T-helper 17 cell (primary cell): ENCODE measurements around the gene NUDT9. TPM values are rescaled to one million over a fixed set of nuclear protein-coding genes. Genes with fewer than 3 reads are reported as not detected.
A peak's percentile ranks its signal among the peaks of the same experiment; 100 is the strongest.
"Not testable (repeated sequence)": the region's sequence is repeated elsewhere in the genome, so short reads cannot be mapped to it uniquely, and the experiment has no call there.

ENCODE experiments used
- ATAC-seq: fragments of 150-1000 bp; cut with Tn5 transposase; 2 replicates; pipeline ENCODE4 v1.10.0; 2021; ENCODE audit warnings: mild to moderate bottlenecking, moderate library complexity
- DNase-seq, 3 donors: peaks; one replicate each; pipeline versions ENCODE4 v3.0.0 to v3.0.0-alpha.2; 2020 to 2021
- H3K9me3 ChIP-seq: one replicate; pipeline ENCODE4 v1.7.0; 2013; ENCODE audit warnings: low read length, mild to moderate bottlenecking; ENCODE audit not compliant: control insufficient read depth, poor library complexity, severe bottlenecking
- H3K27ac Mint-ChIP-seq: one replicate; pipeline ENCODE4 v1.8.0; 2022; ENCODE audit warnings: mild to moderate bottlenecking, moderate library complexity, mixed read lengths
- H3K27me3 Mint-ChIP-seq: one replicate; pipeline ENCODE4 v1.8.0; 2022; ENCODE audit warnings: mixed read lengths
- H3K36me3 Mint-ChIP-seq: one replicate; pipeline ENCODE4 v1.8.0; 2022; ENCODE audit warnings: low read depth, mixed read lengths
- H3K4me1 Mint-ChIP-seq: one replicate; pipeline ENCODE4 v1.8.0; 2022; ENCODE audit warnings: mild to moderate bottlenecking, mixed read lengths
- H3K4me3 Mint-ChIP-seq: one replicate; pipeline ENCODE4 v1.8.0; 2022; ENCODE audit warnings: mild to moderate bottlenecking, moderate library complexity, mixed read lengths
- total RNA-seq, 4 donors: library from RNA in 2 of 4; stranded (reverse) in 2 of 4; gene quantifications; one replicate each; pipeline ENCODE4 v1.2.3 and lab custom pipeline; 2022 to 2026

NUDT9 gene
- total RNA-seq, 2 donors from 2014 or later: 6.2 to 9.7 TPM

DNA sequence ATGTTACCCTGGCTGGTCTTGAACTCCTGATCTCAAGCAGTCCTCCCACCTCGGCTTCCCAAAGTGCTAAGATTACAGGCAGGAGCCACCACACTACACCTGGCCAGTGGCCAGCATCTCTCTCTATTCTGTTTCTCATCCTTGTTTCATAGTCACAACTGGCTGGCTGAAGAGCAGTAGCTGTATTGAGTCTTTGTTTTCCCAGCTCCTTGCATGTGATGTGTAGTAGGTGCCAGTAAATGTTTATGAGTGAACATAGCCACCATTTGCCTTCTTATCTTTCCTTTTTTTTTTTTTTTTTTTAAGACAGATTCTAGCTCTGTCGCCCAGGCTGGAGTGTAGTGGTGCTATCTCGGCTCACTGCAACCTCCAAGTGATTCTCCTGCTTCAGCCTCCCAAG, 23.6 kb downstream of the NUDT9 start:
- Mint-ChIP-seq H3K27me3 (no peaks in the 10 kb centered on the region), H3K4me1 (peaks cover 10% of the 10 kb centered on the region), H3K27ac (no peak overlapping the region), H3K36me3 (peaks cover 12% of the 10 kb centered on the region), H3K4me3 (no peak overlapping the region)
- ATAC-seq (no peak), DNase-seq (no peak)
- no peaks in the 10 kb centered on the region for H3K9me3 ChIP-seq

DNA sequence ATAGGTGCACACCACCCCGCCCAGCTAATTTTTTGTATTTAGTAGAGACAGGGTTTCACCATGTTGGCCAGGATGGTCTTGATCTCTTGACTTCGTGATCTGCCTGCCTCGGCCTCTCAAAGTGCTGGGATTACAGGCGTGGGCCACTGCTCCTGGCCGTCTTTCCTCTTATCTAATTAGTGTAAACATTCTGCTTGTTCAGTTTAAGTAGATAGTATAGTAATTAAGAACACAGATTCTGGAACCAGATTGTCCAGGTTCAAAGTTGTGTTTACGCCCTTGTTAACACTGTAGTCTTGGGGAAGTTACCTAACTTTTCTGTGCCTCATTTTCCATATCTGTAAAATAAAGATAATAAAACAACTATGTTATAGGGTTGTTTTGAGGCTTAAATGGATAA, 24.0 kb downstream of the NUDT9 start:
- not testable (repeated sequence) for H3K27ac Mint-ChIP-seq, ATAC-seq

GRCh38 chr4:87451537-87451936, 29.2 kb downstream of the NUDT9 start:
- H3K4me1 Mint-ChIP-seq: peaks cover 5% of the 10 kb centered on the region
- H3K36me3 Mint-ChIP-seq: peaks cover 4% of the 10 kb centered on the region
- H3K9me3 ChIP-seq: no peaks in the 10 kb centered on the region
- H3K4me3 Mint-ChIP-seq: no peak overlapping the region
- ATAC-seq: no peak
- H3K27ac Mint-ChIP-seq: no peak overlapping the region
- no peak for DNase-seq
- no peaks in the 10 kb centered on the region for H3K27me3 Mint-ChIP-seq

More for the DNA sequence above, 24.0 kb downstream of the NUDT9 start:
- not testable (repeated sequence) for H3K9me3 ChIP-seq, H3K4me3 Mint-ChIP-seq, DNase-seq, H3K27me3 Mint-ChIP-seq
- peaks cover 13% of the 10 kb centered on the region for H3K36me3 Mint-ChIP-seq
- peaks cover 10% of the 10 kb centered on the region for H3K4me1 Mint-ChIP-seq

DNA sequence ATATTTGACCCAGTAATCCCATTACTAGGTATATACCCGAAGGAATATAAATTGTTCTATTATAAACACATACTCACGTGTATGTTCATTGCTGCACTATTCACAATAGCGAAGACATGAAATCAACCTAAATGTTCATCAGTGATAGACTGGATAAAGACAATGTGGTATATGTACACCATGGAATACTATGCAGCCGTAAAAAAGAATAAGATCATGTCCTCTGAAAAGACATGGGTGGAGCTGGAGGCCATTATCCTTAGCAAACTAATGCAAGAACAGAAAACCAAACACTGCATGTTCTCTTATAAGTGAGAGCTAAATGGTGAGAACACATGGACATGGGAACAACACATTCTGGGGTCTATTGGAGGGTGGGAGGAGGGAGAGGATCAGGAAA, 36.5 kb downstream of the NUDT9 start:
- Mint-ChIP-seq H3K36me3 (peaks cover 2% of the 10 kb centered on the region), H3K4me1 (no peaks in the 10 kb centered on the region), H3K4me3 (no peak overlapping the region), H3K27me3 (no peaks in the 10 kb centered on the region), H3K27ac (no peak overlapping the region)
- DNase-seq (no peak), ATAC-seq (no peak)
- no peaks in the 10 kb centered on the region for H3K9me3 ChIP-seq

- H3K4me1 Mint-ChIP-seq: no peaks in the 10 kb centered on the region
- H3K27ac Mint-ChIP-seq: no peak overlapping the region
- no peaks in the 10 kb centered on the region for H3K27me3 Mint-ChIP-seq
- ATAC-seq: no peak
- H3K9me3 ChIP-seq: no peaks in the 10 kb centered on the region
- peaks cover 2% of the 10 kb centered on the region for H3K36me3 Mint-ChIP-seq
- no peak for DNase-seq
- H3K4me3 Mint-ChIP-seq: no peak overlapping the region
Measured at GRCh38 chr4:87461281-87461700, 38.9 kb downstream of the NUDT9 start.

DNA sequence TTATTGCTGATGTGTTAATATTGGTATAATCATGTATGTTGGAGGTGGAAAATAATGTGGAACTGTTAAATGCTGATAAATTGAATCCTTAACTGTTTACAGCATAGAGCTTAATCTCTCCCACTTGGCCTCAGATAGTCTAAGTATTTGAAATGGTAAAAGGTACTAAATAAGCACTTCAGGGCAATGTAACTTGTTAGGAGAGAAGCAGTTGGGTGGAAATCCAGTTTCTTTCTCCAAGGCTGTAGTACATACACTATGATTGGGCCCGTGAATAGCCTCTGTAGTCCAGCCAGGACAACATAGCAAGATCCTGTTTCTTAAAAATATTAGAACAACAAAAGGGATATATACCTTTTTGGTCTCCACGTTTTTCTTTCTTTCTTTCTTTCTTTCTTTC, 39.7 kb downstream of the NUDT9 start:
- no peaks in the 10 kb centered on the region for H3K9me3 ChIP-seq
- H3K4me1 Mint-ChIP-seq: no peaks in the 10 kb centered on the region
- peaks cover 2% of the 10 kb centered on the region for H3K36me3 Mint-ChIP-seq
- H3K4me3 Mint-ChIP-seq: no peak overlapping the region
- H3K27me3 Mint-ChIP-seq: no peaks in the 10 kb centered on the region
- ATAC-seq (no peak), DNase-seq (no peak)
- no peak overlapping the region for H3K27ac Mint-ChIP-seq

DNA sequence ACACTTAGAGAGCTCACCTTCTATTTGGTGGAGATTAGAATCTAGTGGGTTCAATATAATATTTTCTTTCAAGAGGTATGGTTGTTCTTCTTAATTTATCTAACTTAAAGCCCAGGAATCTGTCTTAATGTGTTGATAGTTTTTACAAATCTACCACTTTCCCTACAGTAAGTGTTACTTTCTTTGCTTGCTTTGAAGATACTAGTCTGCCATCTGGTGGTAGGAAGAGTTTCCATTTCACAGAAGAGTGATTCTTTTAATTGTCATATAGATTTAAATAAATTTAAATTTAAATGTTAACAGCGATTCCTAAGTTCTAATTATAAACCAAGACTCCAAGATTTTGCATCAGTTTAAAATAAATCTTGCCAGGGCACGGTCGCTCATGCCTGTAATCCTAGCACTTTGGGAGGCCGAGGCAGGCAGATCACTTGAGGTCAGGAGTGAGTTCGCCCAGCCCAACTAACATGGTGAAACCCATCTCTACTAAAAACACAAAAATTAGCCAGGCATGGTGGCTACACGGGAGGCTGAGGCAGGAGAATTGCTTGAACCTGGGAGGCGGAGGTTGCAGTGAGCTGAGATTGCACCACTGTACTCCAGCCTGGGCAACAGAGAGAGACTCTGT, 43.5 kb downstream of the NUDT9 start:
- H3K27me3 Mint-ChIP-seq: no peaks in the 10 kb centered on the region
- DNase-seq: no peak
- H3K36me3 Mint-ChIP-seq: no peaks in the 10 kb centered on the region
- no peaks in the 10 kb centered on the region for H3K4me1 Mint-ChIP-seq
- no peak overlapping the region for H3K27ac Mint-ChIP-seq
- no peak overlapping the region for H3K4me3 Mint-ChIP-seq
- no peaks in the 10 kb centered on the region for H3K9me3 ChIP-seq
- ATAC-seq: peak; percentile 42

- ATAC-seq: no peak
- Mint-ChIP-seq H3K27ac (no peak overlapping the region), H3K36me3 (no peaks in the 10 kb centered on the region), H3K4me3 (no peak overlapping the region), H3K4me1 (no peaks in the 10 kb centered on the region), H3K27me3 (no peaks in the 10 kb centered on the region)
- no peak for DNase-seq
- H3K9me3 ChIP-seq: no peaks in the 10 kb centered on the region
Measured at GRCh38 chr4:87469390-87469789, 47.0 kb downstream of the NUDT9 start.

DNA sequence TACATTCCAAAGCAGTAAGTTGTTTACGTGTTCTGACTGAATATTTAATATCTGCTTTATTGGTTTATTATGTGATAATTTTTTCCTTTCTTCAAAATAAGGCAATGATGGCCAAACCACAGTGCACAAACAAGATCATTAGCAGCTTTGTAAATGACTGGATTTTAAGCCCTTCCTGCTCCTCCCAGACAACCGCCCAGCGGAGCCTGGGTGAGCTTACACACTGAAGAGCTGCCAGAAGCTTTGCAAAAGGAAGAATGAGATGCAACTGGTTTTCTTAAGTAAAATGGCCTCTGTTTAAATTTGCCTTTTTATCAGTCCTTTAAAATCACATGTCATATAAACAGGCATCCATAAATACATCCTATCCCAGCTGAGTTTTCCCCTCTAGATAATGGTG, 54.6 kb downstream of the NUDT9 start:
- Mint-ChIP-seq H3K4me1 (no peaks in the 10 kb centered on the region), H3K36me3 (no peaks in the 10 kb centered on the region), H3K4me3 (no peak overlapping the region), H3K27ac (no peak overlapping the region), H3K27me3 (no peaks in the 10 kb centered on the region)
- DNase-seq (no peak), ATAC-seq (no peak)
- no peaks in the 10 kb centered on the region for H3K9me3 ChIP-seq

DNA sequence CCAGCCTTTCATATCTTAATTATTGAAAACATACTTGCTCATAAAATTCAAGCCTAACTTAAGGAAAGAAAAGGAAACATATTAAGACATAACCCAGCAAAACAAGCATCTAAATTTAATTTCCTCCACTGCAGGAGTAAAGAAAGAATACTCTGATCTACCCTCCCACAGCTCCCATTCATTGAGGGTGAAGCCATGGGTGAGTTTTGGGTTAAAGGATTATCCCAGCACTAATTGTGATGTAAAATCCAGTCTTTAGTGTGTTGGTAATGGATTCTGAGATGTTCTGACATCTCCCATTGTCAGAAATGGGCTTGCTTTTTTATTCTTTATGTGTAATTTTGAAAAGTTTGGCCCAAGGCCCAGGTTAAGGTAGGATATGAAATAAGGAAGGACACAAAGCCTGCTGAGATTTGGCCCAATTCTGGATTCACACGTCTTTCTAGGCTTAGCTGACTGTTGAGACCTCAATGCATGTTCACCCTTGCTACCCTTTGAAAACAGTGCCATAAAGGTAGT, 56.4 kb downstream of the NUDT9 start:
- Mint-ChIP-seq H3K4me1 (no peaks in the 10 kb centered on the region), H3K4me3 (no peak overlapping the region), H3K27ac (no peak overlapping the region), H3K36me3 (no peaks in the 10 kb centered on the region), H3K27me3 (no peaks in the 10 kb centered on the region)
- DNase-seq: no peak
- H3K9me3 ChIP-seq: no peaks in the 10 kb centered on the region
- ATAC-seq: no peak

GRCh38 chr4:87481377-87481776, 59.0 kb downstream of the NUDT9 start:
- no peaks in the 10 kb centered on the region for H3K4me1 Mint-ChIP-seq
- peaks cover 3% of the 10 kb centered on the region for H3K36me3 Mint-ChIP-seq
- no peak overlapping the region for H3K27ac Mint-ChIP-seq
- H3K9me3 ChIP-seq: no peaks in the 10 kb centered on the region
- ATAC-seq (no peak), DNase-seq (no peak)
- no peaks in the 10 kb centered on the region for H3K27me3 Mint-ChIP-seq
- H3K4me3 Mint-ChIP-seq: no peak overlapping the region

DNA sequence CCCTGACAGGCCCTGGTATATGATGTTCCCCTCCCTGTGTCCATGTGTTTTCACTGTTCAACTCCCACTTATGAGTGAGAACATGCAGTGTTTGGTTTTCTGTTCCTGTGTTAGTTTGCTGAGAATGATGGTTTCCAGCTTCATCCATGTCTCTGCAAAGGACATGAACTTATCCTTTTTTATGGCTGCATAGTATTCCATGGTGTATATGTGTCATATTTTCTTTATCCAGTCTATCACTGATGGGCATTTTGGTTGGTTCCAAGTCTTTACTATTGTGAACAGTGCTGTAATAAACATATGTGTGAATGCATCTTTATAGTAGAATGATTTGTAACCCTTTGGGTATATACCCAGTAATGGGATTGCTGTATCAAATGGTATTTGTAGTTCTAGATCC, 60.9 kb downstream of the NUDT9 start:
- not testable (repeated sequence) for H3K27ac Mint-ChIP-seq, ATAC-seq, H3K27me3 Mint-ChIP-seq, H3K4me3 Mint-ChIP-seq, H3K36me3 Mint-ChIP-seq, H3K9me3 ChIP-seq, H3K4me1 Mint-ChIP-seq, DNase-seq

DNA sequence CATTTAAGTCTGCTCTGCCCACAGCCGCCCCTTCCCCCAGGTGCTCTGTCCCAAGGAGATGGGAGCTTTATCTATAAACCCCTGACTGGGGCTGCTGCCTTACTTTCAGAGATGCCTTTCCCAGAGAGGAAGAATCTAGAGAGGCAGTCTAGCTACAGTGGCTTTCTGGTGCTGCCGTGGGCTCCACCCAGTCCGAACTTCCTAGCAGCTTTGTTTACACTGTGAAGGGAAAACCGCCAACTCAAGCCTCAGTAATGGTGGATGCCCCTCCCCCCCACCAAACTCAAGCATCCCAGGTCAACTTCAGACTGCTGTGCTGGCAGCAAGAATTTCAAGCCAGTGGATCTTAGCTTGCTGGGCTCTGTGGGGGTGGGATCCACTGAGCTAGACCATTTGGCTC, 66.3 kb downstream of the NUDT9 start:
- H3K4me3 Mint-ChIP-seq: not testable (repeated sequence)

DNA sequence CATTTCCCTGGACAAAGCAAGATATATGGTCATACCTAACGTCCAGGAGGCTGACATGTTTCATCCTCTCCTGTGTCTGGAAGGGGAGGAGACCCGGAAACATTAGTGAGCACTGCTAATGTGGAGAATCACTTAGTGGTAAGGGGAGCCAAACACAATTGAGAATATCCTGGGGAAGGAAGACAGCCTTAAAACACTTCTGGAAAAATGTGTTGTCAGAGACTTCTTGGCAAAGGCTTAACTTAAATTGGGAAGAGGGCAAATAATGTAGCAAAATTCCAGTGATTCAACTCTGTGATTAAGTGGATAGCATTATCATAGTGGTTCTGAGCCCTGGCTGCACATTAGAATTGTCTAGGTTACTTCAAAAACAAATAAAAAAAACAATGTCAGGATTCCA, 67.3 kb downstream of the NUDT9 start:
- Mint-ChIP-seq H3K27ac (no peak overlapping the region), H3K27me3 (no peaks in the 10 kb centered on the region), H3K36me3 (peaks cover 5% of the 10 kb centered on the region), H3K4me3 (no peak overlapping the region), H3K4me1 (no peaks in the 10 kb centered on the region)
- H3K9me3 ChIP-seq: no peaks in the 10 kb centered on the region
- ATAC-seq (no peak), DNase-seq (no peak)

More for the DNA sequence above, 66.3 kb downstream of the NUDT9 start:
- H3K36me3 Mint-ChIP-seq, H3K27me3 Mint-ChIP-seq, ATAC-seq, H3K27ac Mint-ChIP-seq, H3K4me1 Mint-ChIP-seq, DNase-seq, H3K9me3 ChIP-seq: not testable (repeated sequence)
